Ectodermal cell (in vitro differentiated cells): ENCODE measurements around the gene PROX1.

Experiments
- H3K27ac ChIP-seq: 2 replicates; pipeline ENCODE4 v1.7.0; 2013; ENCODE audit warnings: mild to moderate bottlenecking, low read depth, low read length; ENCODE audit not compliant: insufficient read depth, poor library complexity, severe bottlenecking
- H3K27me3 ChIP-seq: 2 replicates; pipeline ENCODE4 v1.7.0; 2013; ENCODE audit warnings: mild to moderate bottlenecking, low read length; ENCODE audit not compliant: insufficient read depth, control insufficient read depth, poor library complexity, severe bottlenecking
- H3K36me3 ChIP-seq: one replicate; pipeline ENCODE4 v1.7.0; 2013; ENCODE audit warnings: low read length; ENCODE audit not compliant: control insufficient read depth, insufficient read depth
- H3K4me1 ChIP-seq: one replicate; pipeline ENCODE4 v1.7.0; 2013; ENCODE audit warnings: low read length; ENCODE audit not compliant: control insufficient read depth, insufficient read depth
- H3K4me3 ChIP-seq: 2 replicates; pipeline ENCODE4 v1.7.0; 2013; ENCODE audit warnings: low read depth, low read length, control low read depth; ENCODE audit not compliant: insufficient read depth
- H3K9me3 ChIP-seq: 2 replicates; pipeline ENCODE4 v1.7.0; 2013; ENCODE audit warnings: mild to moderate bottlenecking, low read length, moderate library complexity; ENCODE audit not compliant: control insufficient read depth
- WGBS, 2 experiments: methylation state at CpG; one replicate each; pipeline ENCODE4 v1.1.7; 2013; ENCODE audit warnings: missing lambda C conversion rate in 2 of 2; 5-methylcytosine and 5-hydroxymethylcytosine counted together

Gene PROX1

DNA sequence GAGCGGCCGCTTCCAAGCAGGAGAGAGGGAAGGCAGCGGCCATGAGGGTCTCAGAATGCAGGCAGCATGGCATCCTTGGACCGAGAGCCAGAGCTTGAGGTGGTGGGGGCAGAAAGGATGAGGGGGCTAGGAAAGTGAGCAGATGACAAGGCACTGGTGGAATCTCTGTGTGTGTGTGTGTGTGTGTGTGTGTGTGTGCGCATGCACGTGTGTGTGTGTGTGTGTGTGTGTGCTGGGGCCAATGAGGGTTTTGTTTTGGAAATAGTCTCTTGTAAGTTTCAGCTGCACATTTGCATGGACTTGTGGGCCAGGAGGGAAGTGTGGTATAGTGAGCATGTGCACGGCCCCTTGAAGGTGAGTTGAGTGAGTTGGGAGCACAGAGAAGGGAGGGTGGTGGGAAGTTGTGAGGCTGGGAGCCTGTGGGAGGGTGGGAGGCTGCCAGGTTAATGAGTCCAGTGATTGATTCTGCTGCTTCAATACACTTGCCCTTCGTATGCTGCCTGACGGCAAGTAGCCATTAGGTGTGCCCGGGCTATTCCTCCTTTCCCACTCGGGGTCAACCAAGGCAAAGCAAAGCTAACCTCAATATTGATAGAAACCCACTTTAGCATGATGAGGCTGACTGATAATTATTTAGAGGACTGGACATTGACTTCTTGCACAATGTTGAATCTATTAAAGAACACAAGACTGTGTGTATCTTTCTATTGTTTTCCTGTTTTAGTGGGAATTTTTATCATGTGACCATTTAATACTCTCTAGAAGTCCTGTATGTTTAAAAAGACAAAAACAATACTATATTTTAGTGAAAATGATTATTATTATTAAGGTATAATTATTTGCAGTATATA, 80.3 kb downstream of the PROX1 start:
- Histone ChIP-seq H3K9me3 (no peaks in the 10 kb centered on the region), H3K27me3 (no peaks in the 10 kb centered on the region), H3K27ac (no peak overlapping the region), H3K4me3 (no peak overlapping the region), H3K36me3 (no peaks in the 10 kb centered on the region), H3K4me1 (no peaks in the 10 kb centered on the region)
- WGBS, 2 experiments: 92 to 94% methylated on average over 11 of the region's 11 CpGs

DNA sequence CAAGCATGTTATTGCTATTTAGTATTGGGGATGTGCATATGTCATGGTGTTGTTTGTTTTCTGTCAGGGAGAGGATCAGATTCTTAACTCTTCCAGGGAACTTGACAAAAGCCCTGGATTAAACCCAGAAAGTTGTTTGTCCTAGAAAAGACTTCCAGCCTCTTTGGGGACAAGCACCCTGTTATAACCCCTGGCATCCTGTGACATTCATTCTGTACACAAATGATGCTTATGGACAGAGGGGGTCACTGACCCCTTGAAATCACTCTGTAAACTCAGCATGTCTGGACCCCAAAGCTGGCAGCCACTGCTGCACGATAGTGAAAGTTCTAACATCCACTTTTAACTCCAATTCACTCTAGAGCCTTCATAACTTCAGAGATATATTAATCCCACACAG, 81.2 kb downstream of the PROX1 start:
- H3K27ac ChIP-seq: no peak overlapping the region
- H3K9me3 ChIP-seq: no peaks in the 10 kb centered on the region
- no peaks in the 10 kb centered on the region for H3K27me3 ChIP-seq
- H3K4me1 ChIP-seq: no peaks in the 10 kb centered on the region
- 89 to 100% methylated on average over 1 of the region's 1 CpG for WGBS, 2 experiments
- no peak overlapping the region for H3K4me3 ChIP-seq
- no peaks in the 10 kb centered on the region for H3K36me3 ChIP-seq

DNA sequence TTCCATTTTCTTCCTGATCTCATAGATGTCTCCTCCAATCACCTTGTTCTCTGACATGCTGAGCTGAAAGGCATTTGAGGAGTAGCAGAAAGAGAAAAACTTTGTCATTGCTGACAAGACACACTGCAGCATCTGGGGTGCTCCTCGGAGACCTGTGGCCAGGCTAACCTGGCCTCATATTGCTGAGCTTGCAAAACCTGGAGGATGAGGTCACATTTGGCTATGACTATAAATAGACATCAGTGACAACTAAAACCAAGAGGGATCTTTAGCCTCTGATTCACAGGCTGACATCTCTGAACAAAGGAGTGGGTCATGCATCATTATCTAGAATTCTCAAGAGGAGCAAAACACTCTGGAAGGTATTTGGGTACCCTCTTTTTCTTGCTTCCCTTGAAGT, 83.7 kb downstream of the PROX1 start:
- no peak overlapping the region for H3K4me3 ChIP-seq
- no peaks in the 10 kb centered on the region for H3K4me1 ChIP-seq
- H3K36me3 ChIP-seq: no peaks in the 10 kb centered on the region
- H3K27me3 ChIP-seq: no peaks in the 10 kb centered on the region
- WGBS, 2 experiments: 96 to 98% methylated on average over 1 of the region's 1 CpG
- H3K9me3 ChIP-seq: no peaks in the 10 kb centered on the region
- no peak overlapping the region for H3K27ac ChIP-seq

DNA sequence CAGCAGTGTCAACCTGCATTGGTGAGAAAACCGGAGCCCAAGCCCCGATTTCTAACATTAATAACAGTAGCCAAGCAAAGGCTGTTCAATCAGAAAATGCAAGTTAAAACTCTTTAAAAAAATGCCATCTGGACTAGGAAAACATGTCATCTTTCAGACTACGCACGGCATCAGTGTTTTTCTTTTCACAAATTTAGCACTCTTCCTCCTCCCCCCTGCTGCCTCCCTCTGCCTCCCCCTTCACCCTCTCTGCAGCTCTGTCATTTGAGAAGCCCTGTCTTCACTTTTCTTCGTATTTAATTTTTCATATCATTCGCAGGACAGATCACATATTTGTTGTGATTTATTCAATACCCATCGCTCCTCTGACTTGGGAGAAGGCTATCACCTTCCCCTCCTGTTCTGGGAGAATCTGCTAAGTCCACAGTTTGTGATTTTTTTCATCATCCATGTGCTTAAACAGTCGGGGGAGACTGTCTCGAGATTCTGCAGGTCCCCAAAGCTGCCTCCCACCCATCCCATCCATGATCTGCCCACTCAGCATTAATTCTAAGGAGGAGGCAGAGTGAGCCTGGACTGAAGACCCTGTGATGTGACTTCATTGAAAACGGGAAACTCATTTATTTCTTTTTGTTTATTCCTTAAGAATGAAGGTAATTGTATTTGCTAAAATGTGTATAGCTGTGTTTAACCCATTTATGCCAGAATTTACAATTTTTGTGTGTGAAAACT, 84.8 kb downstream of the PROX1 start:
- H3K9me3 ChIP-seq: no peaks in the 10 kb centered on the region
- WGBS, 2 experiments: 87 to 90% methylated on average over 10 of the region's 10 CpGs
- H3K27me3 ChIP-seq: no peaks in the 10 kb centered on the region

DNA sequence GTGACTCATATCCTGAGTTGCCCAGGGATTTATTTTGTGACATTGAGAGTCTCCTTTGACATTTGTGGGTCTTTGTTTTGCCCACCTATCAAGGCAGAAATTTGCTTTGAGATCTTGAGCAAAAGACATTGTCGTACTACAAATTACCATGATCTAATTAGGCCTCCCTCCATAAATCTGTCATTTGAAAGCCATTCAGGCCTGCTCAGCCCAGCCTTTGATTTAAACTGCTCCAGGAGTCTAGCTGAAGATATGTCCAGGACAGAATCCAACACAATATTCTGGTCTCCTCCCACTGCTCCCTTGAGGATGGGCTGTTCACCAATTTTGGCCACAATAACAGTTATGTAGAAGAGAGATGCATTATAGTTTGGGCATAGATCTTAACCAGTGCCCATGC, 86.7 kb downstream of the PROX1 start:
- Histone ChIP-seq H3K9me3 (no peaks in the 10 kb centered on the region), H3K4me3 (no peak overlapping the region), H3K27me3 (no peaks in the 10 kb centered on the region), H3K4me1 (no peaks in the 10 kb centered on the region), H3K27ac (no peak overlapping the region), H3K36me3 (no peaks in the 10 kb centered on the region)
- 92 to 97% methylated on average over 1 of the region's 1 CpG for WGBS, 2 experiments

More for the DNA sequence above, 84.8 kb downstream of the PROX1 start:
- Histone ChIP-seq H3K36me3 (no peaks in the 10 kb centered on the region), H3K27ac (no peak overlapping the region), H3K4me1 (no peaks in the 10 kb centered on the region), H3K4me3 (no peak overlapping the region)

DNA sequence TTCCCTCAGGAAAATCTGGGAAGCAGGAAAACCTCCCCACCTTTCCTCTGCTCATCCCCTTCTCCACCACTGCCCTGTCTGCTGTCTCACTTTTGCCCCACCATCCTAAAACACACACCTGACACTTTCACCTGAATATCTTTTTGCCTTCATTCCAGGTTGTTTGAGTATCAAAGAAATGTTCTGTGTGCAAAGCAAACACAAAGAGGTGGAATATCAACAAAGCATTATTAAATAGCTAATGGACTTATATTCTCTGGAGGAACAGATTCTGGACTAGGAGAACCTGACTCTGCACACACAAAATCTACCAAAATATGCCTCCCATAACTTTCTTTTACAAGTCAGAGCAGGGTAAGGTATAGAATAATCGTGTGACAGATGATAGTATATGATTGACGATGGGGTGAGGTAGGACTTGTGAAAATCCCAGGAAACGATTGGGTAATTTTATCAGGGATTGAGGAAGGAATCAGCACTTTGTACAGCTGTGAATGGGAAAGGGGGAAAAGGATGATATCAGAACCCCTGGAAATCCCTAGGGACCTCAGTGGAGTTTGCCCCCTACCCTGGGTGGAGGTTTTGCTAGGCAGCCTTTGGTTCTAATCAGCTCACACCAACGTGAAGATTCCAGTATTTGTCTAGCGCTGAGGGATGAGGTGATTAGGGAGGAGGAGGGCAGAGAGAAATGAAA, 87.7 kb downstream of the PROX1 start:
- WGBS, 2 experiments: 89 to 92% methylated on average over 5 of the region's 5 CpGs
- H3K36me3 ChIP-seq: no peaks in the 10 kb centered on the region
- no peaks in the 10 kb centered on the region for H3K4me1 ChIP-seq
- no peak overlapping the region for H3K27ac ChIP-seq
- H3K27me3 ChIP-seq: no peaks in the 10 kb centered on the region
- H3K4me3 ChIP-seq: no peak overlapping the region
- no peaks in the 10 kb centered on the region for H3K9me3 ChIP-seq

DNA sequence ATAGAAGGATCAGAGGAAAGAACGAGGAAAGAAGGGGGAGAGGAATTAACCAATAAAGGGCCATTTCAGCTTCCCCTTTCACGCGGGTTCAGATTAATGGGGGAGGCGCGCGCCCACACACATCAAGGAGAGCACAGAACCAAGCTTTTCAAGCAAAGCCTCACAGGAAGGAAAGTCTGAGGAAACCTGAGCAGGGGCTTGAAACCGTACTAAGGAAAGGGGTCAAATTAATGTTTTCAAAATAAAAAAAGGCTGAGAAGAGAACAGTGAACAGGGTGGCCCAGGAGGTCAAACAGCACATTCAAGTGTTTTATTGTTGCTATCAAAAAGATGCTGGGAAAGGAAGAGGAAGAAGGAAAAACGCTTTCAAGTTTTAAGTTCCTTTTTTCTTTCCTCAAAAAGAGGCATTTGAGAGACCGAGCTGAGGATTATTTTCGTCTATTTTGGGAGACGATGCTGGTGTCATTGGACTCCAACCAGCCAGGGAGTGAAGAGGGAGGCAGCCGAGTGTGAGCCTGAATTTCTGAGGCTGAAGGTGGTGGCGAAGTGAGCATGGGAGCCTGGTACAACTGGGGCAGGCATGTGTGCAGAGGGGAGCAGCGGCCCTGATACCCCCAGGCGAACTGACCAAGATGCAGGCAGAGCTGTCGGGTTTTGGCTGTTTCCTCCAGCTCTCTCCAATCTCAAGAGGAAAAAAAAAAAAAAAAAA, 88.4 kb downstream of the PROX1 start:
- WGBS, 2 experiments: 91% methylated on average over 16 of the region's 16 CpGs
- H3K27ac ChIP-seq: no peak overlapping the region
- H3K4me3 ChIP-seq: no peak overlapping the region
- no peaks in the 10 kb centered on the region for H3K27me3 ChIP-seq
- no peaks in the 10 kb centered on the region for H3K36me3 ChIP-seq
- no peaks in the 10 kb centered on the region for H3K9me3 ChIP-seq
- no peaks in the 10 kb centered on the region for H3K4me1 ChIP-seq

DNA sequence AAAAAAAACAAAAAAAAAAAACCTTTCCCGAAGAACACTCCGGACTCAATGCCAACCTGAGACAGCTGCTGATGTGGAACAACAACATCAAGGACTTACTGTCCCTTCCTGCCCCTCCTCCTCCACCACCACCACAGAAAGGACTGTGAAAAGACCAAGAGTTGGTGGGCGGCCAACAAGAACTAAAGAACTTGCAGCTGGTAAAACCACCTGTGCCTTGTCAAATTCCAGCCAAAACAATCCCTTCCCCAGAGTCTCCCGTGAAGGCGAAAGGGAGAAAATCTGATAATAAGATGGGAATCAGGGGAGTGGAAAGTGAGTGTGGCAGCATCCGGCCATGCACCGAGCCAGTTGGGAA, 88.9 kb downstream of the PROX1 start:
- no peak overlapping the region for H3K27ac ChIP-seq
- no peaks in the 10 kb centered on the region for H3K27me3 ChIP-seq
- WGBS, 2 experiments: 88 to 93% methylated on average over 7 of the region's 7 CpGs
- no peak overlapping the region for H3K4me3 ChIP-seq
- H3K36me3 ChIP-seq: no peaks in the 10 kb centered on the region
- H3K4me1 ChIP-seq: no peaks in the 10 kb centered on the region
- H3K9me3 ChIP-seq: no peaks in the 10 kb centered on the region

DNA sequence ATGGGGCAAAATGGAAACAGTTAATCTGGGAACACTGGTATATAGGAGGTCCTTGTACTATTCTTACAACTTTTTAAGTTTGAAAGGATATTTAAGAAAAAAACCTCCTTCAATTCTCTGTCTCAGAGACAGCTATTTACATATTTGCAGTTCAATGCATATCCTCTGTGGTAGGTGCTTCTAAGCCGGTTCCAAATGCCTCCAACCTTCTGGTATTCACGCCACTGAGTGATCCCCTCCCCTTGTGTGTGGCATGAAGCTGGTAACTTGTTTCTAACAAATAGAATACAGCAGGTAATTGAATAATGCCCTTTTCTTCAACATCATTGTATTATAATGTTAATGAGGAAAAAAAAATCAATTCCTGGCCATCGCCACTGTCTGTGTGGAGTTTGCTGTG, 91.2 kb downstream of the PROX1 start:
- no peaks in the 10 kb centered on the region for H3K36me3 ChIP-seq
- no peaks in the 10 kb centered on the region for H3K4me1 ChIP-seq
- no peak overlapping the region for H3K4me3 ChIP-seq
- no peak overlapping the region for H3K27ac ChIP-seq
- no peaks in the 10 kb centered on the region for H3K27me3 ChIP-seq
- WGBS, 2 experiments: 35 to 37% methylated on average over 2 to 3 of the region's 3 CpGs
- no peaks in the 10 kb centered on the region for H3K9me3 ChIP-seq

DNA sequence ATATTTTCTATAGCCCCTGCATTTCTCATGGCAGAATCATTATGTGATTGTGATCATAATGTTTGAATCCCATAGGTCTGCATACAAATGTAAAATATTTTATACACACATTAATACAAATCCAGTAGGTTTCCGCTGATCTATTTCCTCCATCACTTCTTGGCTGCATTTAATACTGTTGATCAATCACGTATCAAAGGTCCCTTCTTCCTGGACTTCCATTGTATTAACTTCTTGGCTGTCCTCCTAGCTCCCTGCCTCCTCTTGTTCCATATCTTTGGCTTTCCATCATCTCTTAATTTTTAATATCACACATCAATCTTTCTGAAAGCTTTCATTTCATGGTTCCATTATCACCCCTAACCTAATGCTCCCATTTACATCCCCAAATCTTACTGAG, 97.6 kb downstream of the PROX1 start:
- H3K27me3 ChIP-seq: no peaks in the 10 kb centered on the region
- no peaks in the 10 kb centered on the region for H3K36me3 ChIP-seq
- no peaks in the 10 kb centered on the region for H3K4me1 ChIP-seq
- 94% methylated on average over 2 of the region's 2 CpGs for WGBS, 2 experiments
- no peak overlapping the region for H3K27ac ChIP-seq
- no peak overlapping the region for H3K4me3 ChIP-seq
- H3K9me3 ChIP-seq: no peaks in the 10 kb centered on the region
